Measurements from ENCODE around the gene AQP3.

Gene AQP3

DNA sequence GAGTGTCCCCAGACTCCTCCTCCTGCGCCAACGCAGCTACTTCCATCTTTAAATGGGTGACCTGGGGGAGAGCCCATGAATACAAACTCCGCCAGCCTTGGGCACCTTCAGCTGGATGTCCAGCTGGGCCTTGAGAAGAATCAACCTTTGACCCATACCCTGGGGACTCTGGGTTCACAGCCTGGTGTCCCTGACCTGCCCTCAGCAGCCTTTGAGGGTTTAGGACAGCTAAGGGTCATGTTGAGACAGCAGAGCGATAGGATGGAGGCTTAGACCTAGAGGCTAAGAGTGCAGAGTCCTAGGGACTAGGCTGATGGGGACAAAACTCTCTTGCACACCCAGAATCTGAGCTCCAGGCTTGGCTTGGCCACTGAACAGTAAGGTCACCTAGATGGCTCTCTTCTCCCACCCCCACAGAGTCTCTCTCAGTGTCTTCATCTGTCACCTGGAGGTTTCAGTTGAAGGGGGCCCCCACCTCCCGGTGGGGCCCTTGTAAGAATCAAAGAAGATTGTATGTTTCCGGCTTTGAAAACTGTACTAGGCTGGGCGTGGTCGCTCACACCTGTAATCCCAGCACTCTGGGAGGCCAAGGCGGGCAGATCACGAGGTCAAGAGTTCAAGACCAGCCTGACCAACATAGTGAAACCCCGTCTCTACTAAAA lies 6.7 kb upstream of the AQP3 start:
- no peak for TF ChIP-seq SUZ12 (IDR thresholded peaks at IDR 0.05; ENCODE audit: extremely low read depth, insufficient read depth, insufficient read length)
- TF ChIP-seq YY1 (IDR thresholded peaks at IDR 0.05; ENCODE audit: insufficient read depth, insufficient read length) = no peak
- TF ChIP-seq ZNF274 (IDR thresholded peaks at IDR 0.05; ENCODE audit: low read depth, low read length) = no peak
- Histone ChIP-seq H3K9me3 (ENCODE audit: insufficient read depth, low read length) (no peaks in the 10 kb centered on the region), H3K9ac (ENCODE audit: insufficient read length, low read depth) (no peak overlapping the region), H3K4me1 (ENCODE audit: insufficient read depth, insufficient read length) (peaks cover 7% of the 10 kb centered on the region), H3K36me3 (ENCODE audit: insufficient read depth, insufficient read length, low read length) (peaks cover 4% of the 10 kb centered on the region), H3K27me3 (ENCODE audit: insufficient read depth, insufficient read length) (peaks cover under 1% of the 10 kb centered on the region), H3K4me3 (ENCODE audit: insufficient read length, low read depth) (no peak overlapping the region)
- DNase-seq (ENCODE audit: low read depth, low spot score) = no peak

DNA sequence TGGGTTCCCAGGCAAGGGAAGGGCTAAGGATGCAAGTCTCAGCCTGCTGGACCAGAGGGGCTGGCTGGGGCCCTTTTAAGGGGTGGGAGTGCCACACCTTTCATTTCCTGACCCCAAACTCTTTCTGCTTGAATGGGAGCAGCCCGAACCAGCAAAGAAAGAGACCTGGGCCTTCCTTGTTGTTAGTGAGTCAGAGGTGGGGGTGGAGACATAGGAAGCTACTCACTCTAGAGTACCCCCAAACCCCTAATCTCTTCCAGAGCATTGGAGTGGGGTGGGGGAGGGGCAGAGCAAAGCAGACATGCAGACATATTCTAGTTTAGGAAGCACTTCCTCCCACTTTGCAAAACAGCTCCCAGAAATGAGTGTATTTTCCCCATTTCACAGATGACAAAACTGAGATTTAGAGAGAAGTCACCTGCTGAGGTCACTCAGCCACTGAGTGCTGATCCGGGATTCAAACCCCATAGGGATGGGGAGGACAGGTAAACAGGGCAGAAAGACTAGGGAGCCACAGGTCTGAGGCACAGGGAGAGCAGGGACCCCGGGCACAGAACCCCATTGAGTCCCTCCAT lies 6.0 kb upstream of the AQP3 start:
- Histone ChIP-seq H3K36me3 (ENCODE audit: insufficient read depth, insufficient read length, low read length) (peaks cover under 1% of the 10 kb centered on the region), H3K9ac (ENCODE audit: insufficient read length, low read depth) (peak overlapping the region; percentile 17), H3K4me3 (ENCODE audit: insufficient read length, low read depth) (no peak overlapping the region), H3K4me1 (ENCODE audit: insufficient read depth, insufficient read length) (peaks cover 6% of the 10 kb centered on the region), H3K9me3 (ENCODE audit: insufficient read depth, low read length) (no peaks in the 10 kb centered on the region), H3K27me3 (ENCODE audit: insufficient read depth, insufficient read length) (peaks cover 5% of the 10 kb centered on the region)
- TF ChIP-seq ZNF274 (IDR thresholded peaks at IDR 0.05; ENCODE audit: low read depth, low read length) (no peak), SUZ12 (IDR thresholded peaks at IDR 0.05; ENCODE audit: extremely low read depth, insufficient read depth, insufficient read length) (no peak), YY1 (IDR thresholded peaks at IDR 0.05; ENCODE audit: insufficient read depth, insufficient read length) (no peak)
- DNase-seq (ENCODE audit: low read depth, low spot score) = no peak

DNA sequence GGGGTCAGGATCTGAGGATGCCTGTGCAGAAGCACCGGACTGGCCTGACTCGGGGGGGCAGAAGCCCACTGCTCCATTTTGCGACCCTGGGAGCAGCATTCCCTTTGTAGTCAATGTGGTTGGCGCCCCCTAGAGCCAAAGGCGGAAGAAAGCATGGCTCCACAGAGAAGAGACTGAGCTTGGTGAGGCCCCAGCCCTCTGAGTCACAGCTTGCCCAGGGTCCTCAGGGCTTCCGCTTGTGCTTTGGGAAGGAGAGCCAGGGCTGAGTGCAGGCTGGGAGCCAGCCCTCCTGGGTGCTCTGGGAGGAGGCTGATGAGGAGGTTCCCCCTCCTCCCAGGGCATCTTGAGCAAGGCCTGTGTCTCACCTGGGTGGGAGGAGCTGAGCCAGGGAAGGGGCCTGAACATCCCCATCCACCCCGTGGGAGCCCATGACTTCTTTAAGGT lies 5.5 kb upstream of the AQP3 start:
- Histone ChIP-seq H3K4me1 (ENCODE audit: insufficient read depth, insufficient read length) (peaks cover 9% of the 10 kb centered on the region), H3K9ac (ENCODE audit: insufficient read length, low read depth) (no peak overlapping the region), H3K9me3 (ENCODE audit: insufficient read depth, low read length) (no peaks in the 10 kb centered on the region), H3K4me3 (ENCODE audit: insufficient read length, low read depth) (no peak overlapping the region), H3K36me3 (ENCODE audit: insufficient read depth, insufficient read length, low read length) (no peaks in the 10 kb centered on the region), H3K27me3 (ENCODE audit: insufficient read depth, insufficient read length) (peaks cover 11% of the 10 kb centered on the region)
- peak; percentile 82 for DNase-seq (ENCODE audit: low read depth, low spot score)
- no peak for TF ChIP-seq YY1 (IDR thresholded peaks at IDR 0.05; ENCODE audit: insufficient read depth, insufficient read length)
- no peak for TF ChIP-seq SUZ12 (IDR thresholded peaks at IDR 0.05; ENCODE audit: extremely low read depth, insufficient read depth, insufficient read length)
- no peak for TF ChIP-seq ZNF274 (IDR thresholded peaks at IDR 0.05; ENCODE audit: low read depth, low read length)

DNA sequence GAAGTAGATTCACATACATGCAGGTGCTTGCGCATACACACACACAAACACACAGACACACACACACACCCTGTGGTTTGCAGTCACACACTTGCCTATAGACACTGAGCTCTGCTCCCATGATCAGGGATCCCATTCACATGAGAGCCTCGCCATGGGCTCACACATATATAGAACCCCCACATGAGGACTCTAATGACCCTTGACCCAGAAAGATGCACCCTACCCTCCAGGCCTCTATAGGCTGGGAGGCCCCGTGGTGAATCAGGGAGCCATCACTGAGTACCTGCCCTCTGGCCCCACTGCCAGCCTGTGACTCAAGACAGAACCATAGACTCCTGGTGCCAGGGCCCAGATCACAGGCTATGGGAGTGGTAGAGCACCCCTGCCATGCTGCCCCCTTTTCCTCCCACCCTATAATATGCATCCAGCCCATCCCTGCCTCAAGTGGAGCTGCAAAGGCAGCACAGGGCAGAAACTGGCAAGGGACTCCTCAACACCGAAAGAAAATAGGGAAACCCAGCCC lies 3.3 kb upstream of the AQP3 start:
- DNase-seq (ENCODE audit: low read depth, low spot score) = no peak
- peaks cover 21% of the 10 kb centered on the region for H3K27me3 ChIP-seq (ENCODE audit: insufficient read depth, insufficient read length)
- peaks cover 18% of the 10 kb centered on the region for H3K4me1 ChIP-seq (ENCODE audit: insufficient read depth, insufficient read length)
- H3K4me3 ChIP-seq (ENCODE audit: insufficient read length, low read depth) = no peak overlapping the region
- TF ChIP-seq YY1 (IDR thresholded peaks at IDR 0.05; ENCODE audit: insufficient read depth, insufficient read length) (no peak), SUZ12 (IDR thresholded peaks at IDR 0.05; ENCODE audit: extremely low read depth, insufficient read depth, insufficient read length) (no peak), ZNF274 (IDR thresholded peaks at IDR 0.05; ENCODE audit: low read depth, low read length) (no peak)
- no peaks in the 10 kb centered on the region for H3K9me3 ChIP-seq (ENCODE audit: insufficient read depth, low read length)
- H3K36me3 ChIP-seq (ENCODE audit: insufficient read depth, insufficient read length, low read length) = no peaks in the 10 kb centered on the region
- H3K9ac ChIP-seq (ENCODE audit: insufficient read length, low read depth) = no peak overlapping the region

DNA sequence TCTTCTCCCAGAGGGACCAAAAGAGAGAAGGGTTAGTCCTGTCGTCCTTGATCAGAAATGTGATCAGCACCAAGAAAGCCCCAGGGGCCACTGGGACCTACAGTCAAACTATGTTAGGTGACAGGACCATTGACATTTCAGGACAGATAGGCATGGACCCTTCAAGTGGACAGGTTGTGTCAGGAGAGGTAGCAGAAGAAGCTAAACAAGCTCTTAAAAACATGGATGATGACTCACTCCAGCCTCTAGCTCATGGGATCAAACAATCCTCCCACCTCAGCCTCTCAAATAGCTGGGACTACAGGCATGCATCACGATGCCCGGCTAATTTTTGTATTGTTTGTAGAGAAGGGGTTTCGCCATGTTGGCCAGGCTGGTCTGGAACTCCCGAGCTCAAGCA lies 2.3 kb upstream of the AQP3 start:
- TF ChIP-seq SUZ12 (IDR thresholded peaks at IDR 0.05; ENCODE audit: extremely low read depth, insufficient read depth, insufficient read length) (no peak), YY1 (IDR thresholded peaks at IDR 0.05; ENCODE audit: insufficient read depth, insufficient read length) (no peak), ZNF274 (IDR thresholded peaks at IDR 0.05; ENCODE audit: low read depth, low read length) (no peak)
- no peaks in the 10 kb centered on the region for H3K9me3 ChIP-seq (ENCODE audit: insufficient read depth, low read length)
- peaks cover 21% of the 10 kb centered on the region for H3K27me3 ChIP-seq (ENCODE audit: insufficient read depth, insufficient read length)
- no peak for DNase-seq (ENCODE audit: low read depth, low spot score)
- no peak overlapping the region for H3K9ac ChIP-seq (ENCODE audit: insufficient read length, low read depth)
- H3K36me3 ChIP-seq (ENCODE audit: insufficient read depth, insufficient read length, low read length) = no peaks in the 10 kb centered on the region
- H3K4me3 ChIP-seq (ENCODE audit: insufficient read length, low read depth) = no peak overlapping the region
- H3K4me1 ChIP-seq (ENCODE audit: insufficient read depth, insufficient read length) = peaks cover 23% of the 10 kb centered on the region

DNA sequence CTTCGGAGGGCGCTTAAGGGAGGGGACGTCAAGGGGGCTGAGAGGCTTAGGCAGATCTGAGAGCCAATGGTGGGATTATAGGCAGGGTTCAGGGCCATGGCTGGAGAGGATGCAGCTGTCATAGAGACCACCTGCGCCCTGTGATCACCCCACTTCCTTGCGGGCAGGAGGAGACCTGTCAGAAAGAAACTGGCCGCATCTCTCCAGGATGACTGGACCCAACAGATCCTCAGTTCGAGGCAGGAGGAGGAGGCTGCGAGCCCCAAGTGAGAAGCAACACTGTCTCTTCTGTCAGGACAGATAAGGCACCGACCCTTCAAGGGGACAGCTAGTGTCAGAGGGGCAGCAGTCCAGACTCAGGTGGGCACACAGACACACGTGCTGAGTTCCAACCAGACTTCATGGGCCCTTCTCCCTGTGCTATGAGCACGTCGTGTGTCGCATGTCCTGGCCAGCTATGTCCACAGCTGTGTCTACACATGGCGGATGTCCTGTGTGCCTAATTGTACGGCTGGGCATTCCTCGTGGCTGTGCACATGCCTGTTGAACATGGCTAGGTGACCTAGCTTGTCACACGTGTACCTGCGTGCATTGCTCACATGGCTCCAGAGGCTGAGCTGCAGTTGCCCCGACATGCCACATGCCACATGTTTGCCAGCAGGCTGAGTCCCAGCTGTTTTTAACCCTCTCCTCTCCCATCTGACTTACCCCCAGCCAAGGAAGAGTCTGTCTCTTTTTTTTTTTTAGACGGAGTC lies 583 bp upstream of the AQP3 start:
- TF ChIP-seq ZNF274 (IDR thresholded peaks at IDR 0.05; ENCODE audit: low read depth, low read length) (no peak), SUZ12 (IDR thresholded peaks at IDR 0.05; ENCODE audit: extremely low read depth, insufficient read depth, insufficient read length) (no peak), YY1 (IDR thresholded peaks at IDR 0.05; ENCODE audit: insufficient read depth, insufficient read length) (no peak)
- DNase-seq (ENCODE audit: low read depth, low spot score) = no peak
- no peaks in the 10 kb centered on the region for H3K36me3 ChIP-seq (ENCODE audit: insufficient read depth, insufficient read length, low read length)
- H3K4me3 ChIP-seq (ENCODE audit: insufficient read length, low read depth) = peak overlapping the region; percentile 31
- H3K9ac ChIP-seq (ENCODE audit: insufficient read length, low read depth) = peak overlapping the region; percentile 46
- H3K27me3 ChIP-seq (ENCODE audit: insufficient read depth, insufficient read length) = peaks cover 21% of the 10 kb centered on the region
- H3K9me3 ChIP-seq (ENCODE audit: insufficient read depth, low read length) = no peaks in the 10 kb centered on the region
- peaks cover 30% of the 10 kb centered on the region for H3K4me1 ChIP-seq (ENCODE audit: insufficient read depth, insufficient read length)

Measured in NT2/D1 (cell line).